Endodermal cell (in vitro differentiated cells): ENCODE data around the gene WFS1. TPM values are rescaled to one million over a fixed set of nuclear protein-coding genes. Genes with fewer than 3 reads are reported as not detected.
A peak's percentile ranks its signal among the peaks of the same experiment; 100 is the strongest.

ENCODE experiments used
- DNase-seq: peaks from one replicate; pipeline ENCODE4 v3.0.0-alpha.2; 2017
- H3K27ac ChIP-seq: 2 replicates; pipeline ENCODE4 v1.5.1; 2013; ENCODE audit warnings: mild to moderate bottlenecking, low read depth, low read length, moderate library complexity
- H3K27me3 ChIP-seq: 2 replicates; pipeline ENCODE4 v1.6.1; 2013; ENCODE audit warnings: mild to moderate bottlenecking, low read length, moderate library complexity; ENCODE audit not compliant: insufficient read depth, control insufficient read depth, poor library complexity, severe bottlenecking
- H3K36me3 ChIP-seq: 2 replicates; pipeline ENCODE4 v1.7.0; 2013; ENCODE audit warnings: mild to moderate bottlenecking, low read length, moderate library complexity; ENCODE audit not compliant: control insufficient read depth, insufficient read depth
- H3K4me1 ChIP-seq: one replicate; pipeline ENCODE4 v1.7.0; 2013; ENCODE audit warnings: low read length; ENCODE audit not compliant: control insufficient read depth, insufficient read depth
- H3K4me3 ChIP-seq: 2 replicates; pipeline ENCODE4 v1.5.1; 2013; ENCODE audit warnings: mild to moderate bottlenecking, low read length, moderate library complexity
- H3K9ac ChIP-seq: 2 replicates; pipeline ENCODE4 v1.6.1; 2013; ENCODE audit warnings: mild to moderate bottlenecking, low read length, moderate library complexity; ENCODE audit not compliant: poor library complexity, severe bottlenecking; ENCODE audit errors: extremely low read depth
- H3K9me3 ChIP-seq: 2 replicates; pipeline ENCODE4 v1.6.1; 2013; ENCODE audit warnings: mild to moderate bottlenecking, low read length, moderate library complexity; ENCODE audit not compliant: control insufficient read depth
- H3K27ac Mint-ChIP-seq: 2 replicates; pipeline ENCODE4 v1.8.0; 2020; ENCODE audit warnings: mixed read lengths
- H3K27me3 Mint-ChIP-seq: 2 replicates; pipeline ENCODE4 v1.8.0; 2021; ENCODE audit warnings: mild to moderate bottlenecking, mixed read lengths; ENCODE audit not compliant: insufficient read depth
- H3K36me3 Mint-ChIP-seq: 2 replicates; pipeline ENCODE4 v1.8.0; 2020; ENCODE audit warnings: low read depth, mixed read lengths
- H3K4me1 Mint-ChIP-seq: 2 replicates; pipeline ENCODE4 v1.8.0; 2020; ENCODE audit warnings: mixed read lengths
- H3K4me3 Mint-ChIP-seq: 2 replicates; pipeline ENCODE4 v1.8.0; 2020; ENCODE audit warnings: mild to moderate bottlenecking, moderate library complexity, mixed read lengths
- H3K9me3 Mint-ChIP-seq: 2 replicates; pipeline ENCODE4 v1.8.0; 2020; ENCODE audit warnings: mild to moderate bottlenecking, mixed read lengths
- CTCF ChIP-seq: fragments of 200-600 bp; sonication (generic); conservative IDR thresholded peaks from 2 replicates; pipeline ENCODE4 v1.5.0; 2021; ENCODE audit warnings: antibody characterized with exemption, mild to moderate bottlenecking
- WGBS, 2 experiments: methylation state at CpG; one replicate each; pipeline versions ENCODE4 v1.1.5 to v1.1.7; 2013; ENCODE audit warnings: missing lambda C conversion rate in 2 of 2, mixed read lengths in 1 of 2; ENCODE audit not compliant: insufficient coverage in 1 of 2, insufficient read length in 1 of 2; 5-methylcytosine and 5-hydroxymethylcytosine counted together
- total RNA-seq, 2 donors: library from RNA; stranded (reverse); fragmentation: NEBNext Ultra II Directional in 1 of 2; extraction: Animal tissue kit (Norgen Biotek cat#: 25700) in 1 of 2; gene quantifications; 2 replicates in 1 of 2; 3 replicates in 1 of 2; pipeline ENCODE4 v1.2.1, GENCODE V29; 2021

WFS1 gene
- total RNA-seq, 2 donors from 2014 or later = 25.3 to 26.1 TPM

- Histone ChIP-seq H3K36me3 (no peaks in the 10 kb centered on the region), H3K4me1 (peaks cover 11% of the 10 kb centered on the region), H3K9me3 (no peaks in the 10 kb centered on the region), H3K9ac (peak overlapping the region; percentile 50), H3K27me3 (peaks cover 11% of the 10 kb centered on the region), H3K4me3 (peak overlapping the region; percentile 84), H3K27ac (no peak overlapping the region)
- no peak for TF ChIP-seq CTCF
- WGBS, 2 experiments = 13 to 50% methylated on average over 19 to 80 of the region's 84 CpGs
- Mint-ChIP-seq H3K27me3 (peaks cover 4% of the 10 kb centered on the region), H3K27ac (peak overlapping the region; percentile 73), H3K9me3 (no peaks in the 10 kb centered on the region), H3K4me3 (peak overlapping the region; percentile 74), H3K4me1 (peaks cover 21% of the 10 kb centered on the region), H3K36me3 (no peaks in the 10 kb centered on the region)
- DNase-seq = peak; percentile 94
Measured at GRCh38 chr4:6221851-6222760, 47.5 kb upstream of the WFS1 start.

GRCh38 chr4:6222761-6223292, 46.8 kb upstream of the WFS1 start:
- peak overlapping the region; percentile 60 for H3K4me3 ChIP-seq
- H3K9me3 ChIP-seq = no peaks in the 10 kb centered on the region
- TF ChIP-seq CTCF = no peak
- H3K36me3 ChIP-seq = no peaks in the 10 kb centered on the region
- Mint-ChIP-seq H3K4me3 (peak overlapping the region; percentile 33), H3K4me1 (peaks cover 21% of the 10 kb centered on the region), H3K27me3 (peaks cover 4% of the 10 kb centered on the region), H3K27ac (peak overlapping the region; percentile 79), H3K9me3 (no peaks in the 10 kb centered on the region), H3K36me3 (no peaks in the 10 kb centered on the region)
- no peak overlapping the region for H3K9ac ChIP-seq
- peaks cover 11% of the 10 kb centered on the region for H3K4me1 ChIP-seq
- WGBS, 2 experiments = 64 to 66% methylated on average over 6 to 10 of the region's 10 CpGs
- no peak overlapping the region for H3K27ac ChIP-seq
- peak; percentile 94 for DNase-seq
- peaks cover 11% of the 10 kb centered on the region for H3K27me3 ChIP-seq

- no peak overlapping the region for H3K9ac ChIP-seq
- H3K9me3 ChIP-seq = no peaks in the 10 kb centered on the region
- peaks cover 4% of the 10 kb centered on the region for H3K27me3 Mint-ChIP-seq
- no peaks in the 10 kb centered on the region for H3K9me3 Mint-ChIP-seq
- no peak overlapping the region for H3K4me3 ChIP-seq
- H3K36me3 ChIP-seq = no peaks in the 10 kb centered on the region
- peak; percentile 19 for DNase-seq
- H3K4me3 Mint-ChIP-seq = no peak overlapping the region
- H3K36me3 Mint-ChIP-seq = no peaks in the 10 kb centered on the region
- peaks cover 11% of the 10 kb centered on the region for H3K27me3 ChIP-seq
- WGBS, 2 experiments = 89% methylated on average over 3 of the region's 3 CpGs
- no peak overlapping the region for H3K27ac Mint-ChIP-seq
- H3K4me1 Mint-ChIP-seq = peaks cover 21% of the 10 kb centered on the region
- TF ChIP-seq CTCF = no peak
- H3K4me1 ChIP-seq = peaks cover 11% of the 10 kb centered on the region
- no peak overlapping the region for H3K27ac ChIP-seq
Measured at GRCh38 chr4:6224735-6225134, 44.9 kb upstream of the WFS1 start.
